PFSK-1 (cell line): ENCODE results near the gene LAT.

Source experiments
- FOXP2 ChIP-seq: optimal IDR thresholded peaks from 2 replicates; pipeline ENCODE3; 2011; ENCODE audit warnings: borderline replicate concordance, control low read depth, inconsistent platforms; ENCODE audit not compliant: insufficient read depth; ENCODE audit errors: extremely low read length, extremely low read depth
- POLR2AphosphoS5 ChIP-seq: IDR thresholded peaks from 2 replicates; pipeline ENCODE4 v1.6.1; 2012; ENCODE audit warnings: low read depth, mild to moderate bottlenecking, control low read depth, low read length, moderate library complexity
- REST ChIP-seq, 2 experiments: IDR thresholded peaks; 2 replicates each; pipeline versions ENCODE4 v1.6.1 to v1.8.0; 2011 to 2012; ENCODE audit warnings: low read depth in 2 of 2, low read length in 2 of 2, control low read depth in 1 of 2, inconsistent platforms in 1 of 2, mild to moderate bottlenecking in 1 of 2, moderate library complexity in 1 of 2; ENCODE audit not compliant: insufficient read depth in 1 of 2
- SIN3A ChIP-seq: IDR thresholded peaks from 2 replicates; pipeline ENCODE4 v1.6.1; 2012; ENCODE audit warnings: mild to moderate bottlenecking, low read length, moderate library complexity, borderline replicate concordance; ENCODE audit not compliant: insufficient read depth
- TAF1 ChIP-seq: IDR thresholded peaks from 2 replicates; pipeline ENCODE4 v1.6.1; 2012; ENCODE audit warnings: low read length, control low read depth, borderline replicate concordance; ENCODE audit not compliant: insufficient read depth

Gene LAT

DNA sequence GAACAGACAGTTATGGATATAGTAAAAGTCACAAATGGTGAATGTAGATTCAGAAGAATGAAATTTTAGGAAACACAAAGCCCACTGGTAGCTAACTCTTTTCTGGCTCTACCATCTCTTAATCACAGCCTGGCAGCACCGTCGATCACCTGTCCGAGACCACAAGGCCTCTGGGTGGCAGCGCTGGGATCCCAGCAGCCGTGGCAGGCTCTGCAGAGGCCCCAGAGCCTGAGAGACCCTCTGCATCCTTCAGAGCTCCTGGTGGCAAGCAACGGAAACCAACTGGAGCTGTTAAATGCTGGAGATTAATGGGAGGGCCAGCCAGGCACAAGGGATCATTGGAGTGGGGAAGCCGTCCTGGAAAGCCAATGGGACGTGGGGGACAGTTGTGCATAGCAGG, 26.3 kb downstream of the LAT start:
- TF ChIP-seq POLR2AphosphoS5 (no peak), SIN3A (no peak), FOXP2 (no peak), TAF1 (no peak), REST (IDR thresholded peaks at IDR 0.05; ENCODE audit: insufficient read depth in 1 of 2, low read depth in 2 of 2, low read length in 2 of 2) (no peak)

DNA sequence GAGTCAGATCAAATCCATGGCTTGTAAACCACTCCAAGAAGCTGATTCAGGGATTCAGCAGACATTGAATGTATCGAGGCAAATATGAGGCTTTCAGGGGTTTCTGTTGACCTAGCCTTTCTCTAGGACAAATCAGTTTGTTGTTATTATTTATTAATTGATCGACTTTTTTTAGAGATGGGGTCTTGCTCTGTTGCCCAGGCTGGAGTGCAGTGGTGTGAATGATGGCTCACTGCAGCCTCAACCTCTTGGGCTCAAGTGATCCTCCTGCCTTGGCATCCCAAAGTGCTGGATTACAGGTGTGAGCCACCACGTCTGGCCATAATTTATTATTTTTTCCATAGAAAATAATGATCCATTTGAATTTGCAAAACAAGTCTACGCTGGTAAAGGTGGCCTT, 27.0 kb downstream of the LAT start:
- TF ChIP-seq POLR2AphosphoS5 (no peak), TAF1 (no peak), REST (IDR thresholded peaks at IDR 0.05; ENCODE audit: insufficient read depth in 1 of 2, low read depth in 2 of 2, low read length in 2 of 2) (no peak), FOXP2 (no peak), SIN3A (no peak)

GRCh38 chr16:29012913-29013553, 28.2 kb downstream of the LAT start:
- TF ChIP-seq REST (IDR thresholded peaks at IDR 0.05; ENCODE audit: insufficient read depth in 1 of 2, low read depth in 2 of 2, low read length in 2 of 2) (no peak), TAF1 (no peak), SIN3A (no peak), POLR2AphosphoS5 (no peak), FOXP2 (no peak)

DNA sequence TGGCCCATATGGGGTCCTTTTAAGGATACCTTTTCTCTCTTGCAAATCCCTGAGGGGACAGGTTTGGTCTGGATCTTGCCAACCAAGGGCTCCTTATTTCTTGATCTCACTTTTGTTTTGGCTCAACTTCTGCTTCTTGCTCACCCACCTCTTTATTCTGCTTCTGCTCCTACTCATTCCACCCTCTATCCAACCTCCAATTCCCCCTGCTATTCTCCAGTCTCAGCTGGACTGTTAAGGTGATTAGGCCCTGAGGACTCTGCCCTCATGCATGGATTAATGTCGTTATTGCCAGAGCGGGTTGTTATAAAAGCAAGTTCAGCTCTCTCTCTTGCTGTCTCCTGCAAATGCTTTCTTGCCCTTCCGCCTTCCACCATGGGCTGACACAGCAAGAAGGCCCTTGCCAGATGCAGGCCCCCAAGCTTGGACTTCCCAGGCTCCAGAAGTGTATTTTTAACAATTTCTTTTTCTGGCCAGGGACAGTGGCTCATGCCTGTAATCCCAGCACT, 29.8 kb downstream of the LAT start:
- no peak for TF ChIP-seq REST (IDR thresholded peaks at IDR 0.05; ENCODE audit: insufficient read depth in 1 of 2, low read depth in 2 of 2, low read length in 2 of 2)
- TF ChIP-seq POLR2AphosphoS5, result no peak
- TF ChIP-seq TAF1, result no peak
- no peak for TF ChIP-seq FOXP2
- no peak for TF ChIP-seq SIN3A

DNA sequence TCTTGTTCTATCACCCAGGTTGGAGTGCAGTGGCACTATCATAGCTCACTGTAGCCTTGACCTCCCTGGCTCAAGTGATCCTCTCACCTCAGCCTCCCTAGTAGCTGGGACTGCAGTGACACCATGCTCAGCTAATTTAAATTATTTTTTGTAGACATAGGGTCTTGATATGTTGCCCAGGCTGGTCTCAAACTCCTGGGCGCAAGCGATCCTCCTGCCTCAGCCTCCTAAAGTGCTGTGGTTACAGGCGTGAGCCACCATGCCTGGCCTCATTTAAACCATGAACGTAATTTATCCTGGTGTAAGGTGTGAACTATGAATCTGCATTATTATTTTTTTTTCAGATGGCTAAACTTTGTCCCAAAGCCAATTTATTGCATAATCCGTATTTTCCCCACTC, 37.3 kb downstream of the LAT start:
- TF ChIP-seq TAF1 (no peak), REST (IDR thresholded peaks at IDR 0.05; ENCODE audit: insufficient read depth in 1 of 2, low read depth in 2 of 2, low read length in 2 of 2) (no peak), POLR2AphosphoS5 (no peak), SIN3A (no peak), FOXP2 (no peak)
